Spinal cord (tissue), 10 donors: Measurements from ENCODE around the gene NOX5. TPM values are rescaled to one million over a fixed set of nuclear protein-coding genes. Genes with fewer than 3 reads are reported as not detected.

Experiments
- DNase-seq, 6 donors: peaks; one replicate each; pipeline versions ENCODE4 v3.0.0 to v3.0.0-alpha.2; 2013 to 2015; ENCODE audit warnings: low spot score in 6 of 6, low read depth in 4 of 6
- H3K27ac ChIP-seq: one replicate; pipeline ENCODE4 v1.5.1; 2013; ENCODE audit warnings: low read depth, low read length, control low read depth
- H3K27me3 ChIP-seq: one replicate; pipeline ENCODE4 v1.6.1; 2013; ENCODE audit warnings: low read length; ENCODE audit not compliant: control insufficient read depth, insufficient read depth
- H3K36me3 ChIP-seq: one replicate; pipeline ENCODE4 v1.6.1; 2013; ENCODE audit warnings: low read length; ENCODE audit not compliant: control insufficient read depth, insufficient read depth
- H3K4me1 ChIP-seq: one replicate; pipeline ENCODE4 v1.6.1; 2013; ENCODE audit warnings: low read length; ENCODE audit not compliant: control insufficient read depth, insufficient read depth
- H3K4me3 ChIP-seq: one replicate; pipeline ENCODE4 v1.5.1; 2013; ENCODE audit warnings: low read depth, low read length, control low read depth
- H3K9me3 ChIP-seq: one replicate; pipeline ENCODE4 v1.6.1; 2013; ENCODE audit warnings: low read length; ENCODE audit not compliant: control insufficient read depth, insufficient read depth
- WGBS: methylation state at CpG from one replicate; pipeline ENCODE4 v1.1.5; 2013; ENCODE audit warnings: missing lambda C conversion rate; ENCODE audit not compliant: insufficient coverage; 5-methylcytosine and 5-hydroxymethylcytosine counted together
- polyA plus RNA-seq, 2 donors: library from polyadenylated mRNA; unstranded; fragments of 120-200 nt; gene quantifications; one replicate each; pipeline ENCODE4 v1.2.1, GENCODE V29; 2013; ENCODE audit not compliant: insufficient read length in 2 of 2
- total RNA-seq, 2 donors: library from RNA; depleted of rRNA in 1 of 2; stranded (reverse); fragments of 120-200 nt in 1 of 2; fragments of >200 nt in 1 of 2; gene quantifications; one replicate each; pipeline versions ENCODE4 v1.2.3 to v1.2.4, GENCODE V29; 2013 to 2014
- donor health status: healthy.

The NOX5 gene
- total and polyA plus RNA-seq, 4 donors: 0.20 to 0.81 (median 0.22) TPM

DNA sequence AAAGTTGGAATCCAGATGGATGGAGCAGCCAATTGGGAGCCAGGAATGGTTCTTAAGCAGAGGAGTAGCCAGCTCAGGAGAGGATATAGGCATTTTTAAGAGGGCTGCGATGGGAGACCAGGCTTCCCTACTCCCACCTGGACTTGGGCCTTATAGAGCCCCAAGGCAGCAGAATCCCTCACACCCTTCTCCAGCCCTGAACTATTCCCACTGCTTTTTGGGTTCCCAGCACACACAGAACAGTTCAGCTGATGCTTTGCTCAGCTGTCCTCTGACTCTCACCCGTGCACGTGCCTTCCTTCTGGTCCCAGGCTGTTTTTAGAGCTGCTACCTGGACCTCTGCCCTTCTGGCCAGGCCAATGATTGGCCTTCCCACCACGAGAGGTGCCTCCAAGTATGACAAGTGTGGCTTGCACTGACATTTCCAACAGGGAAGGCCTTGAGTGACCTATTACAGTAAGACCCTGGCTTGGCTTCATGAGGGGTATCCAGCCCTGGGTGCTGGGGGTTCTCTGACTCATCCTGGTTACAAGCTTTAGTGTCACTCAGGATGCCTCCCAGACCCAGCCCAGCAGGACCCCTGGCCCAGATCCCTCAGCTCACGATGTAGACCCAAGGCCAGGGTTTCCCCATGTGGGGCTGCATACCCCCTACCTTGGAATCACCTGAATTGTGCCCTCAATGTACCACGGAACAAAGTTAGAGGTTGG lies 25.2 kb downstream of the NOX5 start:
- H3K27ac ChIP-seq: no peak overlapping the region
- H3K27me3 ChIP-seq: no peaks in the 10 kb centered on the region
- no peaks in the 10 kb centered on the region for H3K4me1 ChIP-seq
- H3K4me3 ChIP-seq: no peak overlapping the region
- WGBS: 94% methylated on average over 4 of the region's 6 CpGs
- no peaks in the 10 kb centered on the region for H3K36me3 ChIP-seq
- no peaks in the 10 kb centered on the region for H3K9me3 ChIP-seq
- no peak for DNase-seq

DNA sequence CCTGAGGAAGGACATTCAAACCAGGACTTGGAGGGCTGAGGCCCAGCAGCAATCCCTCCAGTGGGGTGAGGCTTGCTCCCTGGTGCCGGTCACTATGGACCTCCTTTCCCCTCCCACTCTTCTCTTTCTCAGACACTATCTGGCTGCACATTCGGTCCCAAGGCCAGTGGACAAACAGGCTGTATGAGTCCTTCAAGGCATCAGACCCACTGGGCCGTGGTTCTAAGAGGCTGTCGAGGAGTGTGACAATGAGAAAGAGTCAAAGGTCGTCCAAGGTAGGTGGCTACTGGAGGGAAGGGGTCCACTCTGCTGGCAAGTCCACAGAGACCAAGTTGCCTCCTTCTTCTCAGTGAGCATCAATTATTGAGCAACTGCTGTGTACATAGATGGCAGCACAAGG lies 28.0 kb downstream of the NOX5 start:
- H3K4me1 ChIP-seq: no peaks in the 10 kb centered on the region
- 98% methylated on average over 5 of the region's 5 CpGs for WGBS
- H3K36me3 ChIP-seq: no peaks in the 10 kb centered on the region
- no peak overlapping the region for H3K27ac ChIP-seq
- H3K4me3 ChIP-seq: no peak overlapping the region
- no peaks in the 10 kb centered on the region for H3K27me3 ChIP-seq
- DNase-seq: no peak
- H3K9me3 ChIP-seq: no peaks in the 10 kb centered on the region

- H3K4me3 ChIP-seq: no peak overlapping the region
- H3K27me3 ChIP-seq: no peaks in the 10 kb centered on the region
- DNase-seq: peak in 1 of 6 donors; percentile 13
- H3K4me1 ChIP-seq: no peaks in the 10 kb centered on the region
- H3K27ac ChIP-seq: no peak overlapping the region
- no peaks in the 10 kb centered on the region for H3K9me3 ChIP-seq
- WGBS: 37% methylated on average over 6 of the region's 8 CpGs
- H3K36me3 ChIP-seq: no peaks in the 10 kb centered on the region
Measured at GRCh38 chr15:69045802-69046201, 31.3 kb downstream of the NOX5 start.

GRCh38 chr15:69046781-69047180 lies 32.3 kb downstream of the NOX5 start:
- Histone ChIP-seq H3K9me3 (no peaks in the 10 kb centered on the region), H3K4me3 (no peak overlapping the region), H3K36me3 (no peaks in the 10 kb centered on the region), H3K27me3 (no peaks in the 10 kb centered on the region), H3K4me1 (no peaks in the 10 kb centered on the region), H3K27ac (no peak overlapping the region)
- no peak for DNase-seq
- 100% methylated on average over 3 of the region's 5 CpGs for WGBS

DNA sequence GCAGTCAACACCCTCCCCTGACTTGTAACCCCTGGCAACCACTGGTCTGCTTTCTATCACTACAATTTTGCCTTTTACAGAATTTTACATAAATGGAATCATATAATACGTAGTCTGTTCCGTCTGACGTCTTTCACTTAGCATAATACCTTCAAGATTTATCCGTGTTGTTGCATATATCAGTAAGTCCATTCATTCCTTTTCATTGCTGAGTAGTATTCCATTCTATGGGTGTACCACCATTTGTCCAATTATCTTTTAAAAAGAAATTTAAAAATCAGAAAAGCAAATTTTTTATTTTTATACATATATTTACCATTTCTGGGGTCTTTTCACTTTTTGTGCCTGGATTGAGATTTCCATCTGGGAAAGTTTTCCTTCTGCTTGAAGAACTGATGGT lies 35.5 kb downstream of the NOX5 start:
- no peaks in the 10 kb centered on the region for H3K4me1 ChIP-seq
- WGBS: no CpG with 5 or more reads among the region's 4 CpGs
- no peaks in the 10 kb centered on the region for H3K36me3 ChIP-seq
- DNase-seq: no peak
- no peak overlapping the region for H3K4me3 ChIP-seq
- no peak overlapping the region for H3K27ac ChIP-seq
- H3K9me3 ChIP-seq: no peaks in the 10 kb centered on the region
- no peaks in the 10 kb centered on the region for H3K27me3 ChIP-seq

DNA sequence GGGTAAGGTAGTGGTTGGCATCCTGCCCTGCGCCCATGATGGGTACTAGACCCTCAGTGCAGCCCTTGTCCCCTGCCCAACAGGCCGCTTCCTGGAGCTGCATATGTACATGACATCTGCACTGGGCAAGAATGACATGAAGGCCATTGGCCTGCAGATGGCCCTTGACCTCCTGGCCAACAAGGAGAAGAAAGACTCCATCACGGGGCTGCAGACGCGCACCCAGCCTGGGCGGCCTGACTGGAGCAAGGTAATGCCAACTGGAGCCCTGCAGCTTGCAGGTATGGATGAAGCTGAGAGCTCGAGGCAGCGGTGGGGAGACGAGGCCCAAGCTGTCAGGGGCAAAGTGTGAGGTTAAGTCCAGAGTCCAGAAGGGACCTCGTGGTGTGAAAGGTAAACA lies 40.8 kb downstream of the NOX5 start:
- WGBS: 95% methylated on average over 10 of the region's 10 CpGs
- Histone ChIP-seq H3K9me3 (no peaks in the 10 kb centered on the region), H3K4me1 (peaks cover 10% of the 10 kb centered on the region), H3K27ac (no peak overlapping the region), H3K4me3 (no peak overlapping the region), H3K36me3 (no peaks in the 10 kb centered on the region), H3K27me3 (no peaks in the 10 kb centered on the region)
- DNase-seq: no peak

GRCh38 chr15:69056365-69056764 lies 41.9 kb downstream of the NOX5 start:
- Histone ChIP-seq H3K4me1 (peaks cover 10% of the 10 kb centered on the region), H3K27me3 (no peaks in the 10 kb centered on the region), H3K4me3 (no peak overlapping the region), H3K36me3 (no peaks in the 10 kb centered on the region), H3K9me3 (no peaks in the 10 kb centered on the region), H3K27ac (no peak overlapping the region)
- DNase-seq: no peak
- WGBS: 80% methylated on average over 1 of the region's 3 CpGs

DNA sequence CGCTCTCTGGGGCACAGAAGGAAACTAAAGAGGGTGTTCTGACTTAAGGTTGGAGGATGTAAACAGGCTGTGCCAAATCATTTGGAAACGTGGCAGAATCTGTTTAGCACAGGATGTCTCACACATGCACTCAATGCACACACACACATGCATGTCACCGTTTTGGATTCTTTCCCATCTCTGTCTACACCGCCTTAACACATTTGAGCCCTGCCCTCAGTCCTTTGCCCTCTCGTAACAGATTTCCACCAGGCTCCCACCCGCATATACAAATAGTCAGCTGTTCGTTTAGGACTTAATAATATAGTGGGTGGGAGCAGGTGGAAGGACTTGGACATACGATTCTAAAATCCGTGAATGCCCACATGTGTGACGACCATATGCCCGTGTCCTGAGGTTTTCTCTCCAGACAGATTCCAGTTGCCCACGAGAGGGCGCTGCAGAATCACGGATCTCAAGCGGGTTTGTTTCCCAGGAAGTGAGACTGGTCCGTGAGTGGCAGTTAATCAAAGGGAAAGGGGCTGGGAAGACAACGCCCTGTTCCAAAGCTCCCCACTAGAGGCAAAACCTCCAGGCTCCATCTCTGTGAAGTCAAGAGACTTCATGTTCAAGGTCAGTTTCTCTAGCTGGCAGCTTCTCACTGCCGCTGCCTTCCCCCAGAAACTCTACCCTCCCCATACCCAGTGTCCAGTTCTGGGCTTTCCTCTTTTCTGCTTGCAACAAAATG lies 44.5 kb downstream of the NOX5 start:
- H3K4me3 ChIP-seq: no peak overlapping the region

GRCh38 chr15:69059557-69059943 lies 45.1 kb downstream of the NOX5 start:
- H3K27ac ChIP-seq: no peak overlapping the region

More for the DNA sequence above, 44.5 kb downstream of the NOX5 start:
- Histone ChIP-seq H3K4me1 (peaks cover 10% of the 10 kb centered on the region), H3K9me3 (no peaks in the 10 kb centered on the region), H3K36me3 (no peaks in the 10 kb centered on the region), H3K27ac (no peak overlapping the region), H3K27me3 (no peaks in the 10 kb centered on the region)
- 9% methylated on average over 13 of the region's 18 CpGs for WGBS
- peak in 5 of 6 donors; percentile 87 to 98 (median 91) for DNase-seq

GRCh38 chr15:69060041-69060481 lies 45.6 kb downstream of the NOX5 start:
- H3K27ac ChIP-seq: no peak overlapping the region
- WGBS: 74% methylated on average over 6 of the region's 6 CpGs

More at GRCh38 chr15:69059557-69059943, 45.1 kb downstream of the NOX5 start:
- Histone ChIP-seq H3K9me3 (no peaks in the 10 kb centered on the region), H3K27me3 (no peaks in the 10 kb centered on the region), H3K36me3 (no peaks in the 10 kb centered on the region), H3K4me1 (peaks cover 10% of the 10 kb centered on the region), H3K4me3 (no peak overlapping the region)
- DNase-seq: no peak
- 73% methylated on average over 9 of the region's 9 CpGs for WGBS

More at GRCh38 chr15:69060041-69060481, 45.6 kb downstream of the NOX5 start:
- no peak overlapping the region for H3K4me3 ChIP-seq
- no peaks in the 10 kb centered on the region for H3K27me3 ChIP-seq
- H3K36me3 ChIP-seq: no peaks in the 10 kb centered on the region
- H3K9me3 ChIP-seq: no peaks in the 10 kb centered on the region
- no peak for DNase-seq
- H3K4me1 ChIP-seq: peaks cover 10% of the 10 kb centered on the region
